C4-2B (cell line): ENCODE data around the gene NPEPL1.
"Not testable (repeated sequence)": the region's sequence is repeated elsewhere in the genome, so short reads cannot be mapped to it uniquely, and the experiment has no call there.

Experiments
- H3K27ac ChIP-seq: fragments of 450-650 bp; 2 replicates; pipeline ENCODE4 v1.5.1; 2017
- CTCF ChIP-seq: fragments of 450-650 bp; conservative IDR thresholded peaks from 2 replicates; pipeline ENCODE4 v1.5.1; 2017; ENCODE audit warnings: mild to moderate bottlenecking
- ZFX ChIP-seq: fragments of 450-650 bp; IDR thresholded peaks from 2 replicates; pipeline ENCODE4 v1.6.1; 2017

The NPEPL1 gene

GRCh38 chr20:58749098-58749769 is 56.6 kb downstream of the NPEPL1 start:
- H3K27ac ChIP-seq = no peak overlapping the region
- no peak for TF ChIP-seq ZFX
- TF ChIP-seq CTCF = no peak

GRCh38 chr20:58749979-58750378 is 57.4 kb downstream of the NPEPL1 start:
- no peak overlapping the region for H3K27ac ChIP-seq
- no peak for TF ChIP-seq ZFX
- TF ChIP-seq CTCF = no peak

GRCh38 chr20:58750706-58751105 is 58.1 kb downstream of the NPEPL1 start:
- H3K27ac ChIP-seq = not testable (repeated sequence)

GRCh38 chr20:58751979-58752378 is 59.4 kb downstream of the NPEPL1 start:
- H3K27ac ChIP-seq = no peak overlapping the region
- TF ChIP-seq ZFX (no peak), CTCF (no peak)

- TF ChIP-seq CTCF (no peak), ZFX (no peak)
- H3K27ac ChIP-seq = no peak overlapping the region
These were observed 60.0 kb downstream of the NPEPL1 start for GRCh38 chr20:58752565-58752964.

- no peak for TF ChIP-seq CTCF
- TF ChIP-seq ZFX = no peak
- H3K27ac ChIP-seq = no peak overlapping the region
These were observed 60.8 kb downstream of the NPEPL1 start for GRCh38 chr20:58753267-58753921.

GRCh38 chr20:58753922-58754551 is 61.4 kb downstream of the NPEPL1 start:
- no peak overlapping the region for H3K27ac ChIP-seq
- TF ChIP-seq ZFX (no peak), CTCF (no peak)
